Measurements from ENCODE around the gene UBALD2.

GRCh38 chr17:76277300-76278267, 12.4 kb downstream of the UBALD2 start:
- TF ChIP-seq POLR2A (IDR thresholded peaks at IDR 0.05) (no peak), CTCF (IDR thresholded peaks at IDR 0.05) (no peak)

Measured in esophagus squamous epithelium (tissue), 4 donors.